ENCODE results near the gene LRRC59. TPM values are rescaled to one million over a fixed set of nuclear protein-coding genes. Genes with fewer than 3 reads are reported as not detected.

The LRRC59 gene
- total and polyA plus RNA-seq, 2 experiments from 2014 or later: 46.4 to 124 TPM

DNA sequence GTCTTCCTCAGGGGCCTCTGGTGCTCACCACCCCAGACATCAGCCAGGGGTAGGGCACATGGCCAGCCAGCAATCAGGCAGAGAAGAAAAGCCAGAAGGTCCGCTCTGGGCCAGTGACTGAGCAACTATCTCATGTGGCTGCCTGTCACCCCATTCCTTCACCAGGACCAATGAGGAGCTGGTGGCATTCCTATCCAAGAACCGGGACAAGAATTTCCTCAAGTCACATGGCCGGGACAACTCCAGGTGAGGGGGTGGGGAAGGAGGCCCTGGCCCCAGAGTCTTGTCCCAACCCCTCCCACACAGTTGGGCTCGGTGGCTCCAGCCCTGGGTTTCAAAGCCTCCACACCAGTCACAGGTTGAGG lies 42.0 kb downstream of the LRRC59 start:
- H3K4me2 ChIP-seq: no peak overlapping the region
- no peaks in the 10 kb centered on the region for H3K79me2 ChIP-seq (replicated peaks; ENCODE audit: insufficient read depth)
- no peaks in the 10 kb centered on the region for H3K4me1 ChIP-seq (ENCODE audit: insufficient read depth)
- H3K4me3 ChIP-seq: no peak overlapping the region
- Mint-ChIP-seq H3K27ac (no peak overlapping the region), H3K4me1 (no peaks in the 10 kb centered on the region; the same call in 2 of the 3 replicates), H3K36me3 (ENCODE audit: low read depth) (peaks cover 53% of the 10 kb centered on the region), H3K9me3 (no peaks in the 10 kb centered on the region; the same call in 2 of the 3 replicates), H3K27me3 (ENCODE audit: insufficient read depth, low read depth, poor library complexity) (peaks cover 11% of the 10 kb centered on the region), H3K4me3 (no peak overlapping the region)
- no peaks in the 10 kb centered on the region for H3K36me3 ChIP-seq (ENCODE audit: insufficient read depth)
- no peaks in the 10 kb centered on the region for H3K9me2 ChIP-seq (ENCODE audit: insufficient read depth)
- H3F3A ChIP-seq (replicated peaks; ENCODE audit: low read depth): no peaks in the 10 kb centered on the region
- no peak overlapping the region for H3K27ac ChIP-seq (ENCODE audit: low read depth)
- no peak for TF ChIP-seq ZNF462 (CRISPR knock-in tag; IDR thresholded peaks at IDR 0.05)
- no peak for TF ChIP-seq STAT1 (IDR thresholded peaks at IDR 0.05; ENCODE audit: unreplicated experiment)
- no peak for TF ChIP-seq CREB1 (CRISPR knock-in tag; IDR thresholded peaks at IDR 0.05; ENCODE audit: low read depth)
- no peak for TF ChIP-seq ZNF114 (CRISPR knock-in tag; IDR thresholded peaks at IDR 0.05)
- TF ChIP-seq EZH2 (IDR thresholded peaks at IDR 0.05; ENCODE audit: low read depth, unreplicated experiment): no peak
- no peak for TF ChIP-seq EZH2phosphoT487 (IDR thresholded peaks at IDR 0.05; ENCODE audit: unreplicated experiment)
- TF ChIP-seq POLR2AphosphoS5 (IDR thresholded peaks at IDR 0.05; ENCODE audit: low read depth): no peak
- no peak for TF ChIP-seq JUNB (IDR thresholded peaks at IDR 0.05; ENCODE audit: unreplicated experiment)
- TF ChIP-seq CTCF (conservative IDR thresholded peaks at IDR 0.05; ENCODE audit: low read depth in 2 of 2): no peak
- TF ChIP-seq NANOG (IDR thresholded peaks at IDR 0.05; ENCODE audit: borderline replicate concordance): no peak
- TF ChIP-seq ZNF331 (CRISPR knock-in tag; IDR thresholded peaks at IDR 0.05; ENCODE audit: low read depth): no peak
- TF ChIP-seq, protein P1, sequence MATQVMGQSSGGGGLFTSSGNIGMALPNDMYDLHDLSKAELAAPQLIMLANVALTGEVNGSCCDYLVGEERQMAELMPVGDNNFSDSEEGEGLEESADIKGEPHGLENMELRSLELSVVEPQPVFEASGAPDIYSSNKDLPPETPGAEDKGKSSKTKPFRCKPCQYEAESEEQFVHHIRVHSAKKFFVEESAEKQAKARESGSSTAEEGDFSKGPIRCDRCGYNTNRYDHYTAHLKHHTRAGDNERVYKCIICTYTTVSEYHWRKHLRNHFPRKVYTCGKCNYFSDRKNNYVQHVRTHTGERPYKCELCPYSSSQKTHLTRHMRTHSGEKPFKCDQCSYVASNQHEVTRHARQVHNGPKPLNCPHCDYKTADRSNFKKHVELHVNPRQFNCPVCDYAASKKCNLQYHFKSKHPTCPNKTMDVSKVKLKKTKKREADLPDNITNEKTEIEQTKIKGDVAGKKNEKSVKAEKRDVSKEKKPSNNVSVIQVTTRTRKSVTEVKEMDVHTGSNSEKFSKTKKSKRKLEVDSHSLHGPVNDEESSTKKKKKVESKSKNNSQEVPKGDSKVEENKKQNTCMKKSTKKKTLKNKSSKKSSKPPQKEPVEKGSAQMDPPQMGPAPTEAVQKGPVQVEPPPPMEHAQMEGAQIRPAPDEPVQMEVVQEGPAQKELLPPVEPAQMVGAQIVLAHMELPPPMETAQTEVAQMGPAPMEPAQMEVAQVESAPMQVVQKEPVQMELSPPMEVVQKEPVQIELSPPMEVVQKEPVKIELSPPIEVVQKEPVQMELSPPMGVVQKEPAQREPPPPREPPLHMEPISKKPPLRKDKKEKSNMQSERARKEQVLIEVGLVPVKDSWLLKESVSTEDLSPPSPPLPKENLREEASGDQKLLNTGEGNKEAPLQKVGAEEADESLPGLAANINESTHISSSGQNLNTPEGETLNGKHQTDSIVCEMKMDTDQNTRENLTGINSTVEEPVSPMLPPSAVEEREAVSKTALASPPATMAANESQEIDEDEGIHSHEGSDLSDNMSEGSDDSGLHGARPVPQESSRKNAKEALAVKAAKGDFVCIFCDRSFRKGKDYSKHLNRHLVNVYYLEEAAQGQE (IDR thresholded peaks at IDR 0.05; ENCODE audit: unreplicated experiment): no peak
- TF ChIP-seq, protein P2, sequence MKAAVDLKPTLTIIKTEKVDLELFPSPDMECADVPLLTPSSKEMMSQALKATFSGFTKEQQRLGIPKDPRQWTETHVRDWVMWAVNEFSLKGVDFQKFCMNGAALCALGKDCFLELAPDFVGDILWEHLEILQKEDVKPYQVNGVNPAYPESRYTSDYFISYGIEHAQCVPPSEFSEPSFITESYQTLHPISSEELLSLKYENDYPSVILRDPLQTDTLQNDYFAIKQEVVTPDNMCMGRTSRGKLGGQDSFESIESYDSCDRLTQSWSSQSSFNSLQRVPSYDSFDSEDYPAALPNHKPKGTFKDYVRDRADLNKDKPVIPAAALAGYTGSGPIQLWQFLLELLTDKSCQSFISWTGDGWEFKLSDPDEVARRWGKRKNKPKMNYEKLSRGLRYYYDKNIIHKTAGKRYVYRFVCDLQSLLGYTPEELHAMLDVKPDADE (IDR thresholded peaks at IDR 0.05): no peak
- H4K20me1 ChIP-seq (replicated peaks; ENCODE audit: insufficient read depth): no peaks in the 10 kb centered on the region; the same call in 1 of the 2 replicates
- H3K27me3 ChIP-seq (ENCODE audit: insufficient read depth): no peaks in the 10 kb centered on the region
- ATAC-seq (no peak), DNase-seq (ENCODE audit: low spot score) (no peak)
- H2AFZ ChIP-seq: no peak overlapping the region
